ENCODE data around the gene MAPKAPK2.
"Not testable (repeated sequence)": the region's sequence is repeated elsewhere in the genome, so short reads cannot be mapped to it uniquely, and the experiment has no call there.

The MAPKAPK2 gene

DNA sequence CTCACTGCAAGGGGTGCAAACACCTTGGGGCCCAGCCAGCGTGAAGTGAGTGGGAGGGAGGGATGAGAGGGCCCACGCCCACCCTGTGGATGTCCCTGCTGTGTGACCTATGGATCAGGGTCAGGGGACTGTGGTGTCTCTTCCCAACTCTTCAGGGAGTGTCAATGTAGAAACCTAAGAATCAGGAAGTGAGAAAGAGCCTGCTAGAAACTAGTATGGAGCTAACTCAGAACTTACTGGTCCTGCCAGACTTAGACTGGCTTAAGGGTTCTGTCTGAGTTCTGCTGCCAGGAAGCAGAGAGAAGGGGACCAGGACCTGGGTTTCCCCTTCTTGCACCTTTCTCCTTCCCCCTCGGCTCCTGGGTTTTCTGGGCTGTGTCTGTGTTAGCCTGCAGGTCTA is 89.4 kb downstream of the MAPKAPK2 start:
- DNase-seq (ENCODE audit: low read depth in 2 of 2): no peak

DNA sequence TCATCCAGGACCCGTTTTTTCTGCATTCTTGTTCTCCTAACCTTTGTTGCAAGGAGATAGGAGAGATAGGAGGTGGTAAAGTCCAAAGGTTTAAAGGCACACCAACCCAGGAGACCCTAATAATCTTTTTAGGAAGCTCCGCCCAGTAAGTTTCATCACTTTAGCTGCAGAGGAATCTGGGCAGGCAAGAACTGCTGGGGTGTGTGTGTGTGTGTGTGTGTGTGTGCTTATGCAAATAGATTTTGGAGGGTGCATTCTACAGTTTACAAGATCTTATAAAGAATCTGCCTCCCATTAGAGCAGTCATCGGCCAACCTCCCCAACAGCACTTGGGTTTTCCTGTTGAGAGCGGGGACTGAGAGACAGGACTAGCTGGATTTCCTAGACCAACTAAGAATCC is 91.5 kb downstream of the MAPKAPK2 start:
- DNase-seq (ENCODE audit: low read depth in 2 of 2): no peak

DNA sequence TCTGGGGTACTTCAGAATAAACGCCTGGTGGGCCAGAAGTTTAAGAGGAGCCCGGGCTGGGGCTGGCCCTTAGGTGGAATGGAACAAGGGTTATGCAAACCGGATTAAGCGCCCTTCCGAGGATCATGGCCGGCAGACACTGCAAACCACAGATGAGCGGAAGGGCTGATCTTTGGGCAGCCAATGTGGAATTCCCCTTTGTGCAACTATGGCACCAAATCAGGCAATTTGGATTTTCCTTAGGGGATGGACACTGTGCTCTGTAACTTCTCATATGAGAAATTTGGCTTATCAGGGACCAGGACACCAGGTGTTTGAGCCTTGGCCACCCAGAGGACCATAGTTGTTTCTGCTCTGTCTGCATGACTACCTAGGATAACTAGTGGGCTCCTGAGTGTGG is 93.3 kb downstream of the MAPKAPK2 start:
- no peak for DNase-seq (ENCODE audit: low read depth in 2 of 2)

DNA sequence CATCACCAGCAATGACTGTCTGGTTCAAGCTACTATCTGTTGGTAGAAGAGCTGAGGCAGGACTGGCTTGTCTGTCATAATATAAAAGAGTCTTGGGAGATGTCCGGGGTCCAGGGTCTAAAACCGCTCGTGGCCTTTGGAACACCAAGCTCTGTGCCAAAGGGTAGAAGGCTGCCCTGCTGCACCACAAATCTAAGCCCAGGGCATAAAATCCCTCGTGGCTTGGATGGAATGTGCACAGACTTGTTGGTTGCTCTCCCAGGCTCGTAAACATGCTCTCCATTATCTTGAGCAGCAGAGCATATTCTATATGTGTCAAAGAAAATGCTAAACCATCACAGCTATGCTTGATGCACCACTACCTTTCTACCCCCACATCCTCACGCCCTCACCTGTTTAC is 94.2 kb downstream of the MAPKAPK2 start:
- not testable (repeated sequence) for DNase-seq (ENCODE audit: low read depth in 2 of 2)

DNA sequence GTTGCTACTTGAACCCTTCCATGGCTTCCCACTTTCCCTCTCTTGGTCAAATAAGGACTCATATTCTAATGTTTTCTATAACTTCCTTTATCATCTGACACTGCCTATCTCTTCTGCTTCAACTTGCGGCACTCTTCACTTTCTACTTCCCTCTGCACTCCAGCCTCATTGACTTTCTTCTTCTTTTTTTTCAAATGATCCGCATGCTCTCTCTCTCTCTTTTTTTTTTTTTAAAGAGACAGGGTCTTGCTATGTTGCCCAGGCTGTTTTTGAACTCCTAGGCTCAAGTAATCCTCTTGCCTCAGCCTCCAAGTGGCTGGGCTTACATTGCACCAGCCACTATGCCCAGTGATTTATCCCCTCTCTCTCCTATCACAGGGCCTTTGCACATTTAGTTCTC is 94.9 kb downstream of the MAPKAPK2 start:
- DNase-seq (ENCODE audit: low read depth in 2 of 2): no peak

DNA sequence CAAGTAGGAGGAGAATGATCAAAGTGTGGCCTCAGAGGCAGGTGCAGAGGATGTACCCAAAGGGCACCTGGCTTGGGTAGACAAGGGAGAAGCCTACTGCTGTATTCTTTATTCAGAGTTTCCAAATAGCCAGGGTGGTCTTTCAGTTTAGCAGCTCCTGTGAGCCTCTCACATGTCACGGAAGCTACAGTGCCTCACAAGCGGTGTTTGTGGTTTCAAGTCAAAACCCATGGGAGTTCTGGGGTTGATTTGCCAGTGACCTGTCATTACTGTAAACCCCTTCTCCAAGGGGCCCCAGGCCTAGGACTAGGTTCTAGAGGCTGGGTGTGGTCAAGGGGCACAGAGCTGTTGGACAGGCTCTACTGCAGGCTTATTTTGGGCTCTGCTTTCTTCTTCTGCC is 97.7 kb downstream of the MAPKAPK2 start:
- no peak for DNase-seq (ENCODE audit: low read depth in 2 of 2)

DNA sequence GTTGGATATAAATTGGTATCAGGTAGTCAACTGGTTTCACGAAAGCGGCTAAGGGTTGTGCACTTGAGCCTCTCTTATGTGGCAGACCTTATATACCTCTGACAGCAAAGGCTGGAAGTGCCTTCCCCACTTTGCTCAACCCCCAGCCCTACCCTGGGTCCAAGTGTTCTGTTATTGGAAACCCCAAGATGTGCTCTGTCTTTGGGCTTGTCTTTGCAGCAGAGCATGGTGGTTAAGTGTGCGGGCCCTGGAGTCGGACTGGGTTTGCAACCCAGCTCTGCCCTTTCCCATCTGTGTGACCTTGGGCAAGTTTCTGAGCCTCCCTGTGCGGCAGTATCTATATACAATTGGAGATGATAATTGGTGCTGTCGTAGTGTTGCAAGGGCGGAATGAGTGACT is 98.8 kb downstream of the MAPKAPK2 start:
- no peak for DNase-seq (ENCODE audit: low read depth in 2 of 2)
